HuH-7.5 (cell line): ENCODE results near the gene TSPAN33.

Source experiments
- DNase-seq: peaks from one replicate; pipeline ENCODE4 v3.0.0; 2011; ENCODE audit warnings: low spot score

The TSPAN33 gene

GRCh38 chr7:129136887-129137642, 7.4 kb upstream of the TSPAN33 start:
- DNase-seq, result no peak

- DNase-seq, result no peak
Observed at GRCh38 chr7:129143724-129144094, 798 bp upstream of the TSPAN33 start.

DNA sequence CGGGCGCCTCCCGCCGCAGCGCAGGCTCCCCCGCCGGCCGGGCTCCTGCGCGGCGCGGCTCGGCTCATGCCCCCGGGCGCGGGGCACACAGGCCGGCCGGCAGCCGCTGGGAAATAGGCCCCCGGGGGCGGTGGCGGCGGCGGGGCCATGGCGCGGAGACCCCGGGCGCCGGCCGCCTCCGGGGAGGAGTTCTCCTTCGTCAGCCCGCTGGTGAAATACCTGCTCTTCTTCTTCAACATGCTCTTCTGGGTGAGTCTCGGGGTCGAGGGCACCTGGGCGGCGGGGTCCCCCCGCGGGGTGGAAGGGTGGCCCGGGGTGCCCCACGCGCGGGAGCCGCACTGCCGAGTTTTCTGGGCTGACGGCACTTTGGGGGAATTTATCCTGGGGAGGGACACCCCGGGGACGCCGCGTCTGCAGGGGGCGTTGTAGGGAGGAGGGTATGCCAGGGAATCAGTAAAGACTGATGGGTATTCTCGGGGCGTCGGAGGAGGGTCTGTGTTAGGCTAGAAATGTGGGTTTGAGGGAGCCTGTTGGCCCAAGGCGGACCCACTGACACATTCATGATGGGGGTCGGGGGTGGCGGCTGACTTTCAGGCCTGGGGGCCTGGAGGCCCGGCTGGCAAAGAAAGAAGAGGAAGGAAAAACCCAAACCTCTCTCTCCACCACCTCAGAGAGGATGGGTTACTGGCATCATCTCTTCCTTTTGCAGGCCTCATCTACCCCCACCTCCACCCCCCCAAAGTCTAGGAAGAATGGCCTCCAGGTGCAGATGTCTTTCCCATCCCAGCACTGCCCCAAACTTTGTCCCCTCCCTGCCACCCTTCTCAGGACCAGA, 544 bp downstream of the TSPAN33 start:
- peak; percentile 40 for DNase-seq

DNA sequence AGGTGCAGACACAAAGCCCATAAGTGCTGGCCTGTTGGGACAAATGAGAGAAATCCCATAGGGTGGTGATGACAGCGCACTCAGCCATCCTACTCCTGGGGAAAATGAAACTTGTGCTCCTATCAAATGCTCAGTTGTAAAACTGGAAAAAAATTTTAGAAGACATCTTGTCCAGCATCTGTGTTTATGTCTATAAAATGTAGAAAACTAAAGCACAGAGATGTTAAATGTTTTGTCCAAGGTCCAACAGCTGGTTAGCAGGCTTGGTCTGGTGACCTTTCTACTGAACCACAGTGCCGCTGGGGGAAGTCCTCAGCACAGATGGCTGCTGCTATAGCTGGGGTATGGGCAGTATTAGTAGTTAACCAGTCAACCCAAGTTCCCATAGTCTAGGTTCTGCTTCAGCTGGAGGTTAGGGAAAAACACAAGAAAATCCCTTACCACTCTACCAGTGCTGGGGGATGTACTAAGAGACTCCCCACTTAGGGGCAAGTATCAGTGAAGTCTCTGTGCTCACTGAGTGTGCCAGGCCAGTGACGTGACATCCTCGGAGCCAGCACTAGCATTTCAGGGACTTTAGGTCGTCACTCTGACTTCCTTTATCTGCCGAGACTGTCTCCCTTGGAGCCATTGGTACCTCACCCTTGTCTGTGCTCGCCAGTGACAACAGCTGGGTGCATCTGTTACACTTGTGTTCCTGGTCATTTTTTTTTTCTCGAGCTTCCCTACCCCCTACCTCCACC, 1.9 kb downstream of the TSPAN33 start:
- no peak for DNase-seq

GRCh38 chr7:129147731-129148130, 3.2 kb downstream of the TSPAN33 start:
- DNase-seq, result no peak

- DNase-seq, result no peak
Observed at GRCh38 chr7:129149511-129149910, 5.0 kb downstream of the TSPAN33 start.

DNA sequence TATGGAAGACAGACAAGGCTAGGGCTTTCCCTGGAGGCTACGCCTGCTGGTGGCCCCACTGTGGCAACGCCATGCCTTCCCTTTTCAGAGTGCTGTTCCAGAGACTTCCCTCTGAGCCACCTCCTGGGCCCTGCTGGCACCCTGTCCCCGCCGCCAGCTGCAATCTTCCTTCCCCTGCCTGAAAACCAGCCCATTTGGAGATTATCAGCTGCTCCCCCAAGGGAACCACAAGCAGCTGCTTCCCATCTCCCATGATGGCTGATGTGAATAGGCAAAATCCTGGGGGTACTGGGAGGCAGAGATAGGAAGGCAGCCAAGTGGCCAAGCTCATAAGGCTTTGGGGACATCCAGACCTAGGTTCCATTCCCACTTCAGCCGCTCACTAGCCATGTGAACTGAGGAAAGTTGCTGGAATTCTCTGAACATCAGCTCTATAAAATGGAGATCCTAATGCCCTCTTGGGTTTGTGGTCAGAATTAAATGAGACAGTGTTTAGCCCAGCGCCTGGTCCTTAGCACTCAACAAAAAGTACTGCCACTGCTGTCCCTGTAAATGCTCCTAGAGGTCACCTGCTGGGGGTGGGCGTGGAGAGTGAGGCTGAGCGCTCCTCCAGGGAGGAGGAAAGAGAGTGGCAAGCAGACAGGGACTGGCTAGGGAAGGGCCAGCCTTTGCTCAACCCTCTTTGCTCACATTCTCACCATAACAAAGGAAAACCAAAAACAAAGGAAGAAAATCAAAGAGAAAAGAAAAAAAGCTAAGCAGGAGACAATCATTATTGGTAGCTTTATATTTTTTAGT, 5.9 kb downstream of the TSPAN33 start:
- no peak for DNase-seq

- DNase-seq, result no peak
Observed at GRCh38 chr7:129157651-129158050, 13.1 kb downstream of the TSPAN33 start.

- no peak for DNase-seq
Observed at GRCh38 chr7:129159539-129159938, 15.0 kb downstream of the TSPAN33 start.

- no peak for DNase-seq
Observed at GRCh38 chr7:129160161-129160905, 15.8 kb downstream of the TSPAN33 start.

- DNase-seq, result no peak
Observed at GRCh38 chr7:129161524-129162225, 17.2 kb downstream of the TSPAN33 start.

- DNase-seq, result no peak
Observed at GRCh38 chr7:129162732-129163131, 18.2 kb downstream of the TSPAN33 start.

DNA sequence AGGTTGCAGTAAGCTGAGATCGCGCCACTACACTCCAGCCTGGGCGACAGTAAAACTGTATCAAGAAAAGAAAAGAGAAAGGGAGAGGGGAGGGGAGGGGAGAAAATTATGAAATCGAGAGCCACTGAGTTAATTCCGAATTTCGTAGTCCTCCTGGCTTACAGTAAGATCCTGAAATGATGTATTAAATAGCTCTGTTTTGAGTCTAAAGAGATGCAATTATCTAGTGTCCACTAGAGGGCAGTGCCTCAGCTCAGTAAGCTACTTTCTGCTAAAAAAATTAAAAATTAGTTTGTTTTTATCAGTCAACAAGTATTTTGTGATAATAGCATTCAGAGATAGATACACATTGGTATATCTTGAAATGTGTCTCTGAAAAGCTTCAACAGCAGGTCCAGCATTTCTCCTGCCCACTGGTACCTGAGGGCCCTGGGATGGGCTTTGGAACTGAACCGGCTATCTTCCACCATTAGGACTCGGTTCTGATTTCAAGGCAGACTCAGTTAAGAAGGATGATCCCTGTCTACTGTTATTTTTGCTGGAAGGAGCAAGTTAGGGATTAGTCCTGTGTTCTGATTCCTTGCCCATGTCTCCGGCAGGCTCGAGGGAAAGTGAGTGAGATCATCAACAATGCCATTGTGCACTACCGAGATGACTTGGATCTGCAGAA, 19.5 kb downstream of the TSPAN33 start:
- DNase-seq, result peak; percentile 70

GRCh38 chr7:129166745-129167144, 22.2 kb downstream of the TSPAN33 start:
- no peak for DNase-seq

GRCh38 chr7:129167817-129168216, 23.3 kb downstream of the TSPAN33 start:
- DNase-seq, result no peak

DNA sequence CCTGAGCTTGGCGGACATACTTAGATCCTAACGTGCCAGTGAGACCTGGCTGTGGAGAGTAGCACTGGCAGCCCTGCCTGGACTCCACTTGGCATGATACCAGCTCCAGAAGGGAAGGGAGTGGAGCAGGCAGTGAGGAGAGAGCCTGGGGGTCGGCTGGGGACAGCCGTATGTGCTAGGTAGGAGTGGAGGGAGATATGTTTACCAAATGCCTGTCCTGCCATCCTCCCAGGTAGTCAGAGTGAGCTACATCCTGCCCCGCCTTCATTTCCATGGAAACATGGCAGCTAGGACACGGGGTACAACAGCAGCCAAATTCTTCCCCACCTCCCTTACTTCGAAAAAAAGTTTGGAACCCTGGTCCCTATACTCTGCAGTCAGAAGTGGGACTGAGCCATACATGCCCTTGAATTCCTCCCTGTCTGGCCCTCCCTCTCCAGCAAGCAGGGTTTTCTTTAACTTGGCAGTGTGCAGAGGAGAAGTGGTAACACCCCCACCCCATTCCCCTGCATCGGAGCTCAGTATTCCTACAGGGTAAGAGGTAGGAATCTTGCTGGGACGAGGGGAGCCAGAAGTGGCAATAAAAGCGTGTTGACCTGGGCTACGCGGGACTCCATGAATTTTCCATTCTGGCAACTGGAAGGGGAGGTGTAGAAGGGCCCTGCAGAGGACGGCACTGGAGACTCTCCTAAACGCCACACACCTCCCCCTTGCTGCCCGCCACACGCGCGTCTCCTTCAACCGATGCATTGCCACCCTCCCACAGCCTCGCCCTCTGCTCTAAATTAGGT, 23.9 kb downstream of the TSPAN33 start:
- DNase-seq, result no peak

GRCh38 chr7:129169171-129169671, 24.7 kb downstream of the TSPAN33 start:
- DNase-seq, result no peak

- no peak for DNase-seq
Observed at GRCh38 chr7:129169686-129170440, 25.4 kb downstream of the TSPAN33 start.
